ENCODE measurements around the gene SH2D5. TPM values are rescaled to one million over a fixed set of nuclear protein-coding genes. Genes with fewer than 3 reads are reported as not detected.

SH2D5 gene
- total RNA-seq, result not detected

GRCh38 chr1:20732588-20733359 is at the start of gene SH2D5:
SH2D5 (minus strand) TSS chr1:20732703; CDS start chr1:20728044, 4,659 bp downstream.
- peak; percentile 74 for DNase-seq

GRCh38 chr1:20775700-20776099 is 43.2 kb upstream of the SH2D5 start:
- DNase-seq, result no peak

DNA sequence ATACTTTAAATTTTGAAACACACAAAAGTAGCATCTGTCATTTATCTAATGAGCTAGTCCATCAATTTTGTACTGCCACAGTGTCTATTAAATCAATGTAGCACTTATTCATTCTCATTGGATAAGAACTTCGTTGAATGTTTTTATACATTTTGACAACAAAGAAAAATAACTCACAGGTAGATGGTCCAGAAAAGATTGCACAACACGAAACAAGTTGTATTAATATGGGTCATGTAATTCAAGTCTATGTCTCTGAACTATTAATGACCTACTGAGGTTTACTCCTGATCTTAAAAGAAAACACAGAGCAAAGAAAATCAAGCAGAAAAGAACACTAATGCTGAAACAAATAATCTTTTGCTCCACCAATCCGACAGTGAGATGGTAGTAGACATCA is 39.3 kb upstream of the SH2D5 start:
- no peak for DNase-seq

DNA sequence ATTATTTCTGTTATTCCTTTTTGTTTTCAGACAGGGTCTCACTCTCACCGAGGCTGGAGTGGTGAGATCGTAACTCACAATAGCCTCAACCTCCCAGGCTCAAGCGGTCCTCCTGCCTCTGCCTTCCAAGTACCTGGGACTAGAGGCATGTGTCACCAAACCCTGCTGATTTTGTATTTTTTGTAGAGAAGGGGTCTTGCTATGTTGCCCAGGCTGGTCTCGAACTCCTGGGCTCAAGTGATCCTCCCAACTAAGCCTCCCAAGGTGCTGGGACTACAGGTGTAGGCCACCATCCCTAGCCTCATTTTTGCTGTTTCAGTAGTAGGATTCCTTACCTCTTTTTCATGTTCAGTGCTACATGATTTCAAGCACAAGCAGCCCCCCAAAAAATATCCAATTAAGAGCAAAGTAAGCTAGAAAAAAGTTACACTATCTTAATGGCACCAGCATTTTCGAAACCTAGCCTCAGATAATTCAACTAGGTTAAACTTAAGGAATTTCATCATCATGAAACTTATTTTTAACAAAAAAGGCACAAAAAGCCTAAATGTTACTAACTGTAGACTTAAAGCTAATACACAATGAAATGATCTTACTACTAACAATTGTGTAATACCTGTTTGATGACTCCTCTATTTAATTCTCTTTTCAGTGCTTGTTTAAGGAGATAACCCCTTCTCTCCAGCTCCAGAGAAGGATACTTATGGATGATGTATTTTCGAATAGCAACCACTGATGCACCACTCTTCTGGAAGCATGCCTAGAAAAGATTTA is 38.0 kb upstream of the SH2D5 start:
- DNase-seq, result no peak

DNA sequence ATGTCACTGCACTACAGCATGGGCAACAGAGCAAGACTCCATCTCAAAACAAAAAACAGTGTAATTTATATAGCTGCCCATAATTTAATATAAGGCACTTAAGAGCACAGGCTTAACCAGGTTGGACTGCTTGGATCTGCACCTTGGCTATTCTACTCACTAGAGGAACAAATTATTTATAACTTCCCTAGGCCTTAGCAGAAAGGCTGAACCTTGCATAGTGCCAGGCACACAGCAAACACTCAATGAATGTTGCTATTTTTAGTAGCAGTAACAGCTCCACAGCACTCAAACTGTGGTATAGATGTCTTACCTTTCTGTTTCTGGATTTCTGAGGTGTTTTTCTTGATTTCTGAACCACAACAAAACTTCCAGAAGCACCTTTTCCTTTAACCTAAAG is 34.8 kb upstream of the SH2D5 start:
- no peak for DNase-seq

DNA sequence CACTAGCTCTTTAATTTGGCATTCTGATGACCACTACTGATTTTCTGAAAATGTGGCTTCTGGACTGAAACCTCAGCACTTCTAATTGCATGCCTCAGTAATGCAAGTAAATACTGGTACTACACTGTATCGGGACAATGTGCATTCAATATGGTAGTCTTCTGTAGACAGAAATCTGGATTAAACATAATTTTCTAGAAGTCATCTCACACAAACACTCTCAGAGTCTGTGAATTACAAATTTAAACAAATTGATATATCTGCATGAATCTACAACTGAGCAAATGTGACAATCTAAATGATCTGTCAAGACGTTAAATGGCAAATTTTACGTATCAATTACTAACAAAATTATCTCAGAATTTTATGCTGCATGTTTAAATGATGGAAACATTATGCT is 30.9 kb upstream of the SH2D5 start:
- DNase-seq, result no peak

GRCh38 chr1:20760322-20760721 is 27.8 kb upstream of the SH2D5 start:
- DNase-seq, result no peak

- no peak for DNase-seq
Measured at GRCh38 chr1:20753589-20753988, 21.1 kb upstream of the SH2D5 start.

GRCh38 chr1:20751462-20751990 is 19.0 kb upstream of the SH2D5 start:
- no peak for DNase-seq

DNA sequence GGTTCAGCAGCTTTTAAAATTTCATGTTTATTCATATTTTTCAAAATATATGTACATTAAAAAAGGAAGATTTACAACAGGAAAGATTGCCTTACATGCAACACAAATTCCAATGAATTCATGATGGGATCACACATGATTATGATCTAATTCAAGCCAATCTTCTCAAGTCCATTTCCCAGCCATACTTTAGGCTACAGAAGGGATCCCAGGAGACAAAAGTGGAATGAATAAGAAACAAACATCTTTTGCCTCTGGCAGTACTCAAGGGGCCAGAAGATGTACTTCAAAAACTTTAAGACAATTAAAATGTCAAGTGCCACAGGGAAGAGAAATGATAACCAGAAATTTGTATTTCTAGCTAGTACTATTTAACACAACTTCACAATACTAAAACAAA is 10.2 kb upstream of the SH2D5 start:
- no peak for DNase-seq

- no peak for DNase-seq
Measured at GRCh38 chr1:20740781-20741180, 8.3 kb upstream of the SH2D5 start.

DNA sequence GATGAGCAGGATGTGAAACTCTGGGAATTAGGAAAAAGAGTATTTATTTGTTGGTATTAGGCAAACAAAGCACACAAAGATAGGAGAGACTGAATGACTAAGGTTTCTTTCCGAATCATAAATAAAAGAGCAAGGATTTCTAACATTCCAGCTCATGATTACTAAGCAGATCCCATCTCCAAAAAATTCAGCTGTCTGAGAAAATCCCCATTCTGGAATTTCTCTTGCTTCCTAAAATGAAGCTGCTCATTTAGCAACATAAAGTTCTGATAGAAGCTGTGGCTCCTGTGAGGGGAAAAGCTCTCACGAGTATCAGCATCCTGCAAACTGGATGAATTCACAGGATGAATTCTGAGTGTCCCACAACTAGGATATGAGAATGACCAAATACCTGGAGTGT is 6.7 kb upstream of the SH2D5 start:
- no peak for DNase-seq

- no peak for DNase-seq
Measured at GRCh38 chr1:20735581-20736111, 3.1 kb upstream of the SH2D5 start.

DNA sequence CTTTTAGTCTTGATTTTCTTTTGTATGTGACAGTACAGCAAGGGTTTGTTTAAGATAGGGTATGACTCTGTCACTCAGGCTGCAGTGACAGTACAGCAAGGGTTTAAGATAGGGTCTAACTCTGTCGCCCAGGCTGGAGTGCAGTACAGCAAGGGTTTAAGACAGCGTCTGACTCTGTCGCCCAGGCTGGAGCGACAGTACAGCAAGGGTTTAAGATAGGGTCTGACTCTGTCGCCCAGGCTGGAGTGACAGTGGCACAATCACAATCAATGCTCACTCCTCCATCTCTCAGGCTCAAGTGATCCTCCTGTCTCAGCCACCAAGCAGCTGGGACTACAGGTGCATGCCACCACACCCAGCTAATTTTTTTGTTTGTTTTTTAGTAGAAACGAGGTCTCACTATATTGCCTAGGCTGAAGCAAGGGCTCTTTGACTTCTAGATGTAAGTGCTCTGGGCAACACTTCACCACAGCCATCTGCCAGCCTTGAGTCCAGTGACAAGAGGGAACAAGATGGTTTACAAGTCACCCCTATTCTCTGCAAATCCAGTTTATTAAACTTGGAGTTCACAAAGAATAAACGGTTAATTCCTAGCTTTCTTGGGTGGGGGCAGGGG is 965 bp upstream of the SH2D5 start:
- no peak for DNase-seq

DNA sequence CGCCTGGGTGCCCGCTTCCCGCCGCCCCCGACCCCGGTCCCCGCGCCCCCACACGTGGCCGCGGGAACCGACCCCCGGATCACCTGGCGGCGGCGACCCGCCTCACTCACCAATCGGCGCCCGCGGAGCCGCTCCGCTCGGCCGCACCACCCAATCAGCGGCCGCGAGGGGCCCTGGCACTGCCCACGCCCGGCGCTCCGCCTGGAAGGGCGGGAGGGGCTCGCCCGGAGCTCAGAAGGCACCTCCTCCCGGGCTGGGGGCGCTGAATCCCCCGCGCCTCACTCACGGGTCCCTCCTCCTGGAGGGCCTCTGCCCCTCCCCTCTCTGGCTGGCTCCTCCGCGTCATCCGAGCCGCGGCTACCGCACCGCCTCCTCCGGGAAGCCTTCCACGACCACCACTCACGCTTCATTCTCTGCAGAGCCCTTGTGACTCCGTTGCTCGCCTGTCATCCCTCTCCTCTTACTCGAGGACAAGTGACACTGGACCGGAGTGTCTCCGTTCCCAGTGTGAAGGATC is 374 bp downstream of the SH2D5 start:
- peak; percentile 72 for DNase-seq

DNA sequence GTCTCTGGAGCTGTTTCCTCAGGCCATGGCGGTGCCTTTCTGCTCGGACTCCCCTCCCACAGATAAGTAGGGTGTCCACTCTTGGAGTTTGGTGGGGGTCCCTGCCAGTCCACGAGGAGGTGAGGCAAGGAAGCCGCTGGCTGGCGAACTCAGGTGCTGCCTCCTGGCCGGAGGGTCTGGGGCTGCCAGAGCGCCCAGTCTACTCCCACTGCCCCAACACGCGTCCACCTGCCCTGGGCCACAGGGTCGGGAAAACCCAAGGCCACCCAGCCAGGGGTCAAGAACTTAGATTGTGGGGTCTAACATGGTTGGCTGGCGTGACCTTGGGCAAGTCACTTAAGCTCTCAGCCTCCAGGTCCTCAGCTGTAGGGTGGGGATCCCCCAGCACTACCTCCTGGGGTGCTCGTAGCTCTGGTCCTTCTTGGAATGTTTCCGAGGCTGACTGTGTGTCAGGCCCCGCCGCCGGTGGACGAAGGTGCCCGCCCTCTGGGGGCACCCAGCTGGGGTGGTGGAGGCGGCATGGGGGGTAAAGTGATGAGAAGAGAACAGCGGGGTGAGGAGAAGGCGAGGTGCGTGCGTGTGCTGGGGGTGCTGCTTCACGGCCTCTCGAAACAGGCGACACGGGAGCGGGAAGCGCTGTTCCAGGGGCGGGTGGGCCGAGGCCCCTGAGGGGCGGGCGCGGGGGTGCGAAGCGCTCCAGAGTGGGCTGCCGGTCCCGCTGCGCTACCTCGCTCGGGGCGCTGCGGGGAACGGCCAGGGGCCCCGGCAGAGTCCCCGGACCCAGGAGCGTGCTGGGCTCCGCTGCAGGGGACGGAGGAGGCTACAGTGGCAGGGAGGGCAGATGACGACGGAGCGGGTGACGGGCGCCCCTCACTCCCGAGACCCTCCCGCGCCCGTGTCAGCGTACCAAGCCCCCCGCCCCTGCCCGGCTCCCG is 1.2 kb downstream of the SH2D5 start:
- DNase-seq, result no peak

DNA sequence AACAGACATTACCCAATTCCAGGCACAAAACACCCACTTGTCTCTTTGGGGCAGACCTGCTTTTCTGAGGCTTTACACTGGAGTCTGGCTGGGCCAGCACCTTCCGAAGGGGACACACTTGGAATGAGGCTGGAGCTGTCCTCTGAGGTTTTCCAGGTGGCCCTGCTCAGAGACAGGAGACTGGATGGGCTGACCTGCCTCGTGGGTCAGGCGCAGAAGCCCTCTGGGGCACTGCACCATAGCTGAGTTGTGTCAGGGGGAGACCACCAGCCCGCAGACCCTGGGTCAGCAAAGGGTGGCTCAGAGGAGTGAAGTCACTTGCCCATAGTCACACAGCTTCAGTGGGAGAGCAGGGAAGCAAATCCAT is 1.8 kb downstream of the SH2D5 start:
- no peak for DNase-seq

DNA sequence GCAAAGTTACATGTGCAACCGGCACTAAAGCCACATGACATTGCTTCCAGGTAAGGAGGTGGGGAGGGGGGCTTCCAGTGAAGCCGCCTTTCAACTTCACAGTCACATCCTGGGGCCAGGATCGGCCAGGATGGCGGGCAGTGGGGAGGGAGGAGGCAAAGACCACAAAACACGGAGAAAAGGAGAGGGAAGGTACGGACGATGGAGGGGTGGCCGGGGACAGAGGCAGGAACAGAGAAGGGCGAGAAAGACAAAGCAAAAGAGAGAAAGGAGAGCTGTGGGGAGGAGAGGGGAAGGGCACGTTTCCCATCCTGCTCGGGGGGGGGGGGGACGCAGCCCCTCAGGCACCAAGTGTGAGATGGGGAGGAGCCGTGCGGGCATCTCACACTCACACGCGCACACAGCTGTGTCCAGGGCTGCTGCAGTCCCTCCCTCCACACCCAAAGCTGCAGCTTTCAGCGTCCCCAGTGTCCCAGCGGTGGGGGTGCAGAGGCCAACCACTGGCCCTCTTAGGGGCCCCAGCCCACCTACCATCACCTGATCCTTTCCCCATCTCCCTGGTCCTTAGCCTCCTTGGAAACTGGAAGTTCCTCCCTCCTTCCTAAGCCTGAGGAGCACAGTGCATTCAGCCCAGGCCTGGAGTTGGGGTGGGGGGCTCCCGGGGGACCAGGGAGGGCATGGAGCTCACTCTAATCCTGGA is 2.4 kb downstream of the SH2D5 start:
- no peak for DNase-seq

GRCh38 chr1:20729155-20729931 is 3.2 kb downstream of the SH2D5 start:
- no peak for DNase-seq

All from tongue (tissue), 2 donors.